MCF 10A (cell line): ENCODE measurements around the gene IQCB1. TPM values are rescaled to one million over a fixed set of nuclear protein-coding genes. Genes with fewer than 3 reads are reported as not detected.

Source experiments
- BruUV-seq: library from RNA; stranded (reverse); fragments of 400-500 nt; replicated peaks from 2 replicates; lab custom pipeline; 2021; lab: Mats Ljungman, UMichigan
- CTCF ChIA-PET: fragments of 300-600 bp; sonication (Branson Sonifier 250); formaldehyde crosslinking; extraction: SDS; loops from one replicate; lab custom pipeline; 2021; ENCODE audit warnings: antibody characterized with exemption, inconsistent platforms; lab: Yijun Ruan, JAX
- POLR2A ChIA-PET: fragments of 300-600, 350-650 bp; sonication (Branson Sonifier 250); formaldehyde crosslinking; extraction: SDS; loops from one replicate; lab custom pipeline; 2020; ENCODE audit warnings: antibody characterized with exemption, inconsistent platforms; lab: Yijun Ruan, JAX
- DNase-seq: peaks from one replicate; pipeline ENCODE4 v3.0.0-alpha.2; 2018; ENCODE audit not compliant: unreplicated experiment
- H3K27ac Mint-ChIP-seq: one replicate; pipeline ENCODE4 v1.8.0; 2022; ENCODE audit warnings: mild to moderate bottlenecking, low read depth, mixed read lengths; ENCODE audit not compliant: unreplicated experiment
- H3K27me3 Mint-ChIP-seq: one replicate; pipeline ENCODE4 v1.8.0; 2022; ENCODE audit warnings: mixed read lengths; ENCODE audit not compliant: insufficient read depth, unreplicated experiment
- H3K36me3 Mint-ChIP-seq: one replicate; pipeline ENCODE4 v1.8.0; 2022; ENCODE audit warnings: mild to moderate bottlenecking, moderate library complexity, mixed read lengths; ENCODE audit not compliant: insufficient read depth, unreplicated experiment
- H3K4me1 Mint-ChIP-seq: one replicate; pipeline ENCODE4 v1.8.0; 2022; ENCODE audit warnings: mixed read lengths; ENCODE audit not compliant: insufficient read depth, unreplicated experiment
- H3K4me3 Mint-ChIP-seq: one replicate; pipeline ENCODE4 v1.8.0; 2022; ENCODE audit warnings: mild to moderate bottlenecking, moderate library complexity, mixed read lengths; ENCODE audit not compliant: unreplicated experiment
- H3K9me3 Mint-ChIP-seq: one replicate; pipeline ENCODE4 v1.8.0; 2022; ENCODE audit warnings: mixed read lengths; ENCODE audit not compliant: unreplicated experiment
- CTCF ChIP-seq: fragments of 200-600 bp; IDR thresholded peaks from one replicate; pipeline ENCODE4 v1.8.0; 2022; ENCODE audit warnings: antibody characterized with exemption, mild to moderate bottlenecking; ENCODE audit not compliant: unreplicated experiment
- intact Hi-C: fragments of 100-400 bp; cut with micrococcal nuclease; formaldehyde crosslinking; loops from 2 replicates; pipeline ENCODE4 v1.14.1; 2022
- total RNA-seq: library from RNA; stranded (reverse); gene quantifications from 2 replicates; pipeline ENCODE4 v1.2.3, GENCODE V29; 2022

IQCB1 gene
- total RNA-seq, 1 experiment from 2014 or later, result 33.5 TPM

- CTCF ChIA-PET, result interaction anchor here (0.6 to 0.7 kb wide), 2 partner anchors 23 to 1256 kb away, joined by 3 read pairs; no protein-coding TSS in a partner anchor
- intact Hi-C loops, result no loop called here
- H3K36me3 Mint-ChIP-seq, result peaks cover 99% of the 10 kb centered on the region
Observed at GRCh38 chr3:121722411-121722810, 112.4 kb downstream of the IQCB1 start.

DNA sequence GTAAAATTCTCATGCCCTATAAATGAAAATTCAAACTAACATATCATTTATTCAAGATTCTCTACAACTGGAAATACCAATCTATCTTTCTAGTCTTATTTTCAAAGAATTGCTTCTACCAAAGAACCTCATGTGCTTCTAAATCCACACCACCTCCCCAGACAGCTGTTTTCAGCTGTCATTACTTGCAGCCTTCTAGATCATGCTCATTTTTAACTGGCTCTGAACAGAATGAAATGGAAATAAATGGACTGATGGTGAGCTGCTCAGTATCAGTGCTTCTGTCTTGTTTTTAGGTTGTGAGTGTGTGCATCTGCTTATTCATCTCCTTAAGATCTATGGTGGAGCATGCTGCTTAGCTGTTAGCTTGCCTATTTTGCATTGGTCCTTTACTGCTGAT lies 114.7 kb downstream of the IQCB1 start:
- no peaks in the 10 kb centered on the region for H3K9me3 Mint-ChIP-seq
- intact Hi-C loops, result no loop called here
- no peaks in the 10 kb centered on the region for H3K4me1 Mint-ChIP-seq
- CTCF ChIA-PET, result interaction anchor here (0.5 to 0.8 kb wide), 2 partner anchors 30 to 260 kb away, joined by 4 read pairs; no protein-coding TSS in a partner anchor
- no peak overlapping the region for H3K4me3 Mint-ChIP-seq
- DNase-seq, result no peak
- TSS peak; percentile 19 for BruUV-seq
- no peak for TF ChIP-seq CTCF
- H3K36me3 Mint-ChIP-seq, result peaks cover 98% of the 10 kb centered on the region
- H3K27ac Mint-ChIP-seq, result no peak overlapping the region
- H3K27me3 Mint-ChIP-seq, result no peaks in the 10 kb centered on the region
- POLR2A ChIA-PET, result interaction anchor here (1.3 to 1.5 kb wide), 2 partner anchors 19 to 29 kb away, joined by 3 to 4 read pairs; no protein-coding TSS in a partner anchor

More at GRCh38 chr3:121722411-121722810, 112.4 kb downstream of the IQCB1 start:
- no TSS peak for BruUV-seq
- no peak overlapping the region for H3K27ac Mint-ChIP-seq
- no peaks in the 10 kb centered on the region for H3K9me3 Mint-ChIP-seq
- TF ChIP-seq CTCF, result no peak
- no peak overlapping the region for H3K4me3 Mint-ChIP-seq
- no peaks in the 10 kb centered on the region for H3K27me3 Mint-ChIP-seq
- POLR2A ChIA-PET, result interaction anchor here (0.8 kb wide), 1 partner anchor 9 kb away, joined by 3 read pairs; no protein-coding TSS in a partner anchor
- DNase-seq, result no peak
- H3K4me1 Mint-ChIP-seq, result no peaks in the 10 kb centered on the region

Other genes starting within 250 kb of the IQCB1 start
- gene FBXO40, start 241.7 kb downstream of the IQCB1 start, total RNA-seq, result not detected in 2 replicates
- 1.6 and 2.5 TPM in 2 replicates for gene HCLS1, start 174.2 kb downstream of the IQCB1 start, total RNA-seq
- 62.4 and 66.9 TPM in 2 replicates for gene GOLGB1, start 85.3 kb downstream of the IQCB1 start, total RNA-seq
- gene EAF2, start 149 bp upstream of the IQCB1 start, total RNA-seq, result 2.5 and 2.7 TPM in 2 replicates
- gene SLC15A2, start 59.3 kb upstream of the IQCB1 start, total RNA-seq, result 0.79 and 1.5 TPM in 2 replicates
- gene ILDR1, start 187.2 kb upstream of the IQCB1 start, total RNA-seq, result 0.23 TPM in 1 of 2 replicates, not detected in the other
- gene CD86, start 220.3 kb upstream of the IQCB1 start, total RNA-seq, result not detected in 2 replicates